Erythroblast (primary cell): ENCODE measurements around the gene EHBP1.

Source experiments
- DNase-seq, 2 experiments: peaks; one replicate each; lab custom pipeline; 2025; lab: John Stamatoyannopoulos, UW
- GATA1 ChIP-seq: IDR thresholded peaks from 2 replicates; pipeline ENCODE4 v1.6.1; 2011; ENCODE audit warnings: low read depth, mild to moderate bottlenecking, control low read depth, low read length, moderate library complexity
- POLR2A ChIP-seq: IDR thresholded peaks from 2 replicates; pipeline ENCODE4 v1.6.1; 2011; ENCODE audit warnings: mild to moderate bottlenecking, low read length

The EHBP1 gene

GRCh38 chr2:62940697-62941096 is 235.2 kb downstream of the EHBP1 start:
- DNase-seq, result no peak
- TF ChIP-seq GATA1 (no peak), POLR2A (no peak)

DNA sequence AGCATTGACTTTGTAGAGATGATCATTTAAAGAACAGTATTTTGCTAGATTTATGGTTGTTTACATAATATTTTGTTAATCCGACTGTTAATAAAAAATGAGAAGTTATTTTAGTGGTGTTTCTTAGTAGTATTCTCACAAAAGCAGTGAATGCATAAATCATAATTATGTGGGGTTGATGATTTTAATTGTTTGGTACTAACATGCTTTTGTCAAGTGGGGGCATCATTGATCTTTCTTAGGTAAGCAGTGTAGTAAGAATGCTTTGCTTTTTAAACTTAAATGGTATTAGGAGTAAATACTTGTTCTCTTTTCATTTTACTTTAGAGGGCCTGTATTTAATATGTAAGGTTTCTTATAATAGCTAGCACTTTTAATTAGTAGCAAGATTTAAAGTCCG is 235.9 kb downstream of the EHBP1 start:
- TF ChIP-seq POLR2A (no peak), GATA1 (no peak)
- peak; percentile 2 to 20 for DNase-seq

DNA sequence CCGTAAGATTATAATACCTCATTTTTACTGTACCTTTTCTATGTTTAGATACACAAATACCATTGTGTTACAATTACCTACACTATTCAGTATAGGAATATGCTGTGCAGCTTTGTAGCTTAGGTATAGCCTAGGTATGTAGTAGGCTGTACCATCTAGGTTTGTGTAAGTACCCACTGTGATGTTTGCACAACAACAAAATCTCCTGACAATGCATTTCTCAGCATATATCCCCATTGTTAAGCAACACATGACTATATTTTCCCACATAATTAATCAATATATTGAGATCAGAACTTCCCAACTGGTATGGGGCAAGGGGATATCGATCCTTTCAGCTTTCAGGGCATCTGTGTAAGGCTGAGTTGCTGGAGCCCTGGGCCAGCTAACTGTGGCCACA is 238.8 kb downstream of the EHBP1 start:
- TF ChIP-seq GATA1, result no peak
- no peak for DNase-seq

DNA sequence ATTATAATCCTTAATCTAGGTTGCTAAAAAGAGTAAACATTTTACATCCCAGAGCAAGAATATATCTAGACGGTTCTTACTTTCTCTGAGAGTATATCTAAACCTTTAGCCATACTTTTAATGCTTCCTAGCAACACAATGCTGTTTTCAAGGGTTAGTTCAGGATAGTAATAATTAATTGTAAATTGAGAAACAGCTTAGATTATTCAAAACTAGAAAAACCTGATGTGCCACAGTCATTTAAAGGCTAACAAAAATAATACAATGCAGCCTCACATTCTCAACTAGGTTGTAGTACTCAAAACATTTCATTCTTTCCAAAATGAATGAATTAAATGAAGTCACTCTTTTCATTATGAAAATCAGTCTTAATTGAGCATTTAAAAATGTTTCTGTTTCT is 241.9 kb downstream of the EHBP1 start:
- TF ChIP-seq GATA1 (no peak), POLR2A (no peak)
- DNase-seq, result no peak

DNA sequence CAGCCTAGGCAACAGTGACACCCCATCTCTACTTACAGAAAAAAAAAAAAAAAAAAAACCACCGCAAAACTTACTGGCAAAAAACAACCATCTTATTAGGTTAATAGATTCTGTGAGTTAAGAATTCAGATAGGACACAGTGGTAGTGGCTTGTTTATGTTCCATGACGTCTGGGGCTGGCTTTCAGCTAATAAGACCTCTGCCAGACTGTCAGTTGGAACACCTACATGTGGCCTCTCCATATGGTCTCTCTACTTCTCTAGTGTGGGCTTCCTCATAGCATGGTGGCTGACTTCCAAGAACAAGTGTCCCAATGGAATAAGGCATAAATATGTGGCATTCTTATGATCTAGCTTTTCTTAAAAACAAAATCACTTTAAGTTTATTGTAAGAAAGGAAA is 251.1 kb downstream of the EHBP1 start:
- no peak for DNase-seq

DNA sequence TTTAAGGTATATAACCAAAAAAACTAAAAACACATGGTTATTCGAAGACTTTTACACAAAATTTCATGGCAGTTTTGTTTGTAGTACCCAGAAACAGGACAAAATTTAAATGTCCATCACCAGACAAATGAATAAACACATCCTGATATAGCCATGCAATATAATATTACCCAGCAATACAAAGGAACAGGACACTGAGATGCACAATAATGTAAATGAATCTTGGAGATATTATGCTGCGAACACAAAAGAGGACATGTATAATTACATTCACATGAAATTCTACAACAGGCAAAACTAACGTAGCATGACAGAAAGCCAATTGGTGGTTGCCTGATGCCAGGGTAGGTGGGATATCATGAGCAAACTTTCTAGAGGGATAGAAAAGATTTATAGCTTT is 252.7 kb downstream of the EHBP1 start:
- no peak for DNase-seq
- no peak for TF ChIP-seq POLR2A
- no peak for TF ChIP-seq GATA1

More for the DNA sequence above, 251.1 kb downstream of the EHBP1 start:
- TF ChIP-seq POLR2A, result no peak
- TF ChIP-seq GATA1, result no peak

DNA sequence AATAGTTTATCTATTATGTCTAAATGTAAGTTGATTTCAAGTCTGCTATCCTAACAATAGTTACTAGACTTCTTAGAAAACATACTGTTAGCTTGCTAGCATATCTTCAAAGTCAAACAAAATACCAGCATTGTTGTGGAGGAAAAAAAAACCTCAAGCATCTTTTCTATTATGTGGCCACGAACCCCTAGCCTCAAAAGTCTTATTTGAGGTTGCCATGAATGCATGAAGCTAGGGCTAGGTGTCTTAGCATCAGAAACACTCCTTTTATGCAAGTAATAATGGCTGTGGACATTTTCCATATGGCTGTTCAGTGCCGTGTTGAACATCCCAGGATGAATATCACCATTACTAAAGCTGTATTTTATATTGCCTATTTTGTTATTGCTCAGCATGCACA is 258.5 kb downstream of the EHBP1 start:
- TF ChIP-seq GATA1 (no peak), POLR2A (no peak)
- DNase-seq, result no peak

DNA sequence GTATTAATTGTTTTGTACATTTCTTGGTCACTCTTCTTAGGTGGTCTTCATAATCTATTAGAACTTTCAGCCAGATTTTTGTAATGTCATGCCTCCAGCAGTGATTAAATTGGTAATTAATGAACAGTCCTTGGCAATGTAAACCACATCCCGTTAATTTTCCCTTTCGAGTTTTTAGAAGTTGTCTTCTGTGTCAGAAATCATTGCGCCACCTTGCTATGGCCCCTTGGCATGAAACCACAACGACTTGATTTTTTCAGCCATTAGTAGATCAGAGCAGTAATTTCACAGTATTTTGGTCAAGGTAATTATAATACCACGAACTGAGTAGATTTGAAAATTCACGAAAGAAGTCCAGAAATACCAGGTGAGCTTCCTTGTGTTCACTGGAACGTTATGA is 259.2 kb downstream of the EHBP1 start:
- no peak for DNase-seq
- TF ChIP-seq GATA1 (no peak), POLR2A (no peak)

DNA sequence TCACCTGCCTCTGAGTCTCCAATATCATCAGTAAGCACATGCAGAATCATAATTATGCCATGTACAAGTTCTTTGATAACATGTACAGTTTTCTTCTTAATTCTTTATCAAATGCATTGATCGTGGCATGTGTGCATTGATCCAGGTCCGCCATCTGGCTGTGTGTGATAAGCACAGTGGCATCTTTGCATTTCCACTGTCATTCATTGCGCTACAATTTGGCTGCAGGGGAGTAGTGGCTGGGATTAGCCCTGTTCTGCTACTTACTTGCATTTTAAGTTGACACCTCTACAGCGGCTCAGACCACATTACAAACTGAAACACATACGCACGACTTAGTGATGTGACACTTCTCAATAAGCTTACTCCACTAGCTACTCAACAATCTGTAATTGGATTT is 261.5 kb downstream of the EHBP1 start:
- TF ChIP-seq POLR2A (no peak), GATA1 (peak; percentile 72)
- DNase-seq, result peak; percentile 79 to 92

GRCh38 chr2:62968168-62968567 is 262.7 kb downstream of the EHBP1 start:
- TF ChIP-seq GATA1 (no peak), POLR2A (no peak)
- no peak for DNase-seq

DNA sequence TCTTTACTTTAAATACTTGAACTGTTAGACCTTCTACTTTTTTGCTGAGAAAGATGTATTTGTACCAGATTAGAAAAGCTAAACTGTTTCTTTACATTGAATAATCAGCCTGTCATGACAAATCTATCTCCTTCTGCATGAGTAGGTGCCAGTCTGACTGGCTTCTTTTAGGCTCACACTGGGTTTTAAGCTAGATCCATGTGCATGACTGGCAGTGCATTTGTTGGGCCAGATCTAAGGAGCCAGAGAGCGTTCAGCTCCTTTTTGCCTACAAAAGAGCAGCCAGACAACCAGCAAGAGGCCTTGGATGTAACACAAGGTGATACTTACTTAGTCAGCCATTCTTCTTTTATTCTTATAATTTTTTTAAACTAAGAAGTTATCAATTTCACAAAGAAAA is 263.2 kb downstream of the EHBP1 start:
- TF ChIP-seq GATA1 (no peak), POLR2A (no peak)
- DNase-seq, result no peak

- no peak for DNase-seq
- TF ChIP-seq POLR2A (no peak), GATA1 (no peak)
Observed at GRCh38 chr2:62971936-62972335, 266.4 kb downstream of the EHBP1 start.

GRCh38 chr2:62972601-62973000 is 267.1 kb downstream of the EHBP1 start:
- no peak for DNase-seq
- TF ChIP-seq GATA1 (no peak), POLR2A (no peak)

GRCh38 chr2:62974999-62975398 is 269.5 kb downstream of the EHBP1 start:
- TF ChIP-seq POLR2A (no peak), GATA1 (no peak)
- no peak for DNase-seq

GRCh38 chr2:62991605-62992004 is 286.1 kb downstream of the EHBP1 start:
- DNase-seq, result no peak
- TF ChIP-seq POLR2A (no peak), GATA1 (no peak)

DNA sequence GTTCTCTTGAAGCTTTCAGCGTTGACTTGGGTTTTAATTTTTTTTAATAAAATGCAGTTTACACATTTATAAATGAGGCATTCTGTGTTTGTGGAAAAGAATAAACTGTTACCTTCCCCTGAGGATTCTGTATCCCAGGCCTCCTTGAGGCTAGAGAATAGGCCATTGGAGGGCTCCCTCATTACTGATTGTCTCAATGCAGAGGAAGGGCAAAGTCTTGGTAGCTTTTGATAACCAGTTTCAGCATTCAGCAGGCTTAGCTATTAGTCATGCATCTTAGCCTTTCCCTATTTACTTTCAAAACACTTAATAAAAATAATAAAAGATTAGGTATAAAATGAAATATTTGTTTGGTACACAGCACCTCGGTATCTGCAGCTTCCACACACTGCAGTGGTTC is 287.0 kb downstream of the EHBP1 start:
- DNase-seq, result no peak
- TF ChIP-seq GATA1 (no peak), POLR2A (no peak)
